ENCODE results near the gene BATF.

BATF gene

GRCh38 chr14:75499084-75499875 is 23.0 kb upstream of the BATF start:
- no peak for DNase-seq

- DNase-seq, result no peak
Observed at GRCh38 chr14:75501080-75501479, 21.2 kb upstream of the BATF start.

- no peak for DNase-seq
Observed at GRCh38 chr14:75504411-75504810, 17.9 kb upstream of the BATF start.

GRCh38 chr14:75506930-75507329 is 15.3 kb upstream of the BATF start:
- no peak for DNase-seq

GRCh38 chr14:75510547-75510946 is 11.7 kb upstream of the BATF start:
- no peak for DNase-seq

- DNase-seq, result no peak
Observed at GRCh38 chr14:75511201-75511600, 11.1 kb upstream of the BATF start.

GRCh38 chr14:75513911-75514672 is 8.2 kb upstream of the BATF start:
- no peak for DNase-seq

- peak in 4 of 56 donors; percentile 1 to 27 (median 12) for DNase-seq
Observed at GRCh38 chr14:75514673-75515628, 7.3 kb upstream of the BATF start.

- peak in 2 of 56 donors; percentile 18 to 48 for DNase-seq
Observed at GRCh38 chr14:75515629-75515996, 6.7 kb upstream of the BATF start.

GRCh38 chr14:75518625-75519024 is 3.6 kb upstream of the BATF start:
- no peak for DNase-seq

GRCh38 chr14:75519394-75519793 is 2.9 kb upstream of the BATF start:
- no peak for DNase-seq

GRCh38 chr14:75519826-75520728 is 2.2 kb upstream of the BATF start:
- no peak for DNase-seq

- no peak for DNase-seq
Observed at GRCh38 chr14:75520852-75521251, 1.4 kb upstream of the BATF start.

- no peak for DNase-seq
Observed at GRCh38 chr14:75521415-75522199, 662 bp upstream of the BATF start.

- peak in 5 of 56 donors; percentile 8 to 24 (median 16) for DNase-seq
Observed at GRCh38 chr14:75522983-75523318, 682 bp downstream of the BATF start.

- no peak for DNase-seq
Observed at GRCh38 chr14:75523771-75524171, 1.5 kb downstream of the BATF start.

- DNase-seq, result no peak
Observed at GRCh38 chr14:75525969-75526368, 3.7 kb downstream of the BATF start.

GRCh38 chr14:75527449-75528163 is 5.3 kb downstream of the BATF start:
- no peak for DNase-seq

- DNase-seq, result no peak
Observed at GRCh38 chr14:75531256-75531655, 9.0 kb downstream of the BATF start.
